ENCODE measurements around the gene KCNK16.
"Not testable (repeated sequence)": the region's sequence is repeated elsewhere in the genome, so short reads cannot be mapped to it uniquely, and the experiment has no call there.

Gene KCNK16

GRCh38 chr6:39309942-39310531, 12.5 kb downstream of the KCNK16 start:
- peak; percentile 6 to 9 for DNase-seq (ENCODE audit: low read depth in 2 of 2)

GRCh38 chr6:39307462-39307861, 15.0 kb downstream of the KCNK16 start:
- no peak for DNase-seq (ENCODE audit: low read depth in 2 of 2)

GRCh38 chr6:39304951-39305350, 17.6 kb downstream of the KCNK16 start:
- DNase-seq (ENCODE audit: low read depth in 2 of 2), result no peak

- DNase-seq (ENCODE audit: low read depth in 2 of 2), result no peak
Measured at GRCh38 chr6:39303425-39304153, 18.9 kb downstream of the KCNK16 start.

GRCh38 chr6:39302669-39303424, 19.7 kb downstream of the KCNK16 start:
- DNase-seq (ENCODE audit: low read depth in 2 of 2), result peak; percentile 4 to 10

GRCh38 chr6:39302011-39302410, 20.5 kb downstream of the KCNK16 start:
- no peak for DNase-seq (ENCODE audit: low read depth in 2 of 2)

- DNase-seq (ENCODE audit: low read depth in 2 of 2), result no peak
Measured at GRCh38 chr6:39301606-39302005, 20.9 kb downstream of the KCNK16 start.

GRCh38 chr6:39300739-39301138, 21.8 kb downstream of the KCNK16 start:
- no peak for DNase-seq (ENCODE audit: low read depth in 2 of 2)

GRCh38 chr6:39298061-39298460, 24.4 kb downstream of the KCNK16 start:
- no peak for DNase-seq (ENCODE audit: low read depth in 2 of 2)

GRCh38 chr6:39296745-39297640, 25.5 kb downstream of the KCNK16 start:
- no peak for DNase-seq (ENCODE audit: low read depth in 2 of 2)

- DNase-seq (ENCODE audit: low read depth in 2 of 2), result no peak
Measured at GRCh38 chr6:39295611-39296011, 26.9 kb downstream of the KCNK16 start.

GRCh38 chr6:39294899-39295298, 27.6 kb downstream of the KCNK16 start:
- DNase-seq (ENCODE audit: low read depth in 2 of 2), result no peak

GRCh38 chr6:39294133-39294532, 28.4 kb downstream of the KCNK16 start:
- DNase-seq (ENCODE audit: low read depth in 2 of 2), result no peak

GRCh38 chr6:39292637-39293036, 29.9 kb downstream of the KCNK16 start:
- DNase-seq (ENCODE audit: low read depth in 2 of 2), result no peak

GRCh38 chr6:39289490-39289889, 33.0 kb downstream of the KCNK16 start:
- no peak for DNase-seq (ENCODE audit: low read depth in 2 of 2)

- DNase-seq (ENCODE audit: low read depth in 2 of 2), result no peak
Measured at GRCh38 chr6:39287601-39288000, 34.9 kb downstream of the KCNK16 start.

- DNase-seq (ENCODE audit: low read depth in 2 of 2), result not testable (repeated sequence)
Measured at GRCh38 chr6:39286596-39286995, 35.9 kb downstream of the KCNK16 start.

GRCh38 chr6:39282774-39283173, 39.7 kb downstream of the KCNK16 start:
- DNase-seq (ENCODE audit: low read depth in 2 of 2), result no peak

- DNase-seq (ENCODE audit: low read depth in 2 of 2), result no peak
Measured at GRCh38 chr6:39281312-39281980, 41.1 kb downstream of the KCNK16 start.

- DNase-seq (ENCODE audit: low read depth in 2 of 2), result no peak
Measured at GRCh38 chr6:39280247-39280731, 42.2 kb downstream of the KCNK16 start.

GRCh38 chr6:39279539-39279938, 43.0 kb downstream of the KCNK16 start:
- no peak for DNase-seq (ENCODE audit: low read depth in 2 of 2)
